Endothelial cell (in vitro differentiated cells): ENCODE results near the gene MSTN. TPM values are rescaled to one million over a fixed set of nuclear protein-coding genes. Genes with fewer than 3 reads are reported as not detected.

ENCODE experiments used
- DNase-seq: peaks from one replicate; pipeline ENCODE4 v3.0.0; 2021; ENCODE audit warnings: low spot score
- H3K27ac Mint-ChIP-seq: one replicate; pipeline ENCODE4 v1.8.0; 2021; ENCODE audit warnings: mixed read lengths, inconsistent platforms; ENCODE audit not compliant: unreplicated experiment
- H3K27me3 Mint-ChIP-seq: one replicate; pipeline ENCODE4 v1.8.0; 2021; ENCODE audit warnings: mild to moderate bottlenecking, moderate library complexity, mixed read lengths, inconsistent platforms; ENCODE audit not compliant: unreplicated experiment
- H3K36me3 Mint-ChIP-seq: one replicate; pipeline ENCODE4 v1.8.0; 2021; ENCODE audit warnings: mild to moderate bottlenecking, low read depth, mixed read lengths, inconsistent platforms; ENCODE audit not compliant: unreplicated experiment
- H3K4me1 Mint-ChIP-seq: one replicate; pipeline ENCODE4 v1.8.0; 2021; ENCODE audit warnings: mild to moderate bottlenecking, mixed read lengths, inconsistent platforms; ENCODE audit not compliant: unreplicated experiment
- H3K4me3 Mint-ChIP-seq: one replicate; pipeline ENCODE4 v1.8.0; 2021; ENCODE audit warnings: mild to moderate bottlenecking, mixed read lengths, inconsistent platforms; ENCODE audit not compliant: unreplicated experiment
- H3K9me3 Mint-ChIP-seq: one replicate; pipeline ENCODE4 v1.8.0; 2021; ENCODE audit warnings: mixed read lengths, inconsistent platforms; ENCODE audit not compliant: unreplicated experiment
- total RNA-seq: library from RNA; stranded (reverse); fragmentation: NEBNext Ultra II Directional; extraction: Animal tissue kit (Norgen Biotek cat#: 25700); gene quantifications from one replicate; pipeline ENCODE4 v1.2.1, GENCODE V29; 2021; ENCODE audit not compliant: unreplicated experiment
- TF ChIP-seq, protein P1 (sequence below): fragments of 200-600 bp; sonication (generic); IDR thresholded peaks from one replicate; pipeline ENCODE4 v1.5.0; 2021; ENCODE audit warnings: antibody characterized with exemption; ENCODE audit not compliant: unreplicated experiment

MSTN gene
- total RNA-seq, 1 donor from 2014 or later = 0.13 TPM

DNA sequence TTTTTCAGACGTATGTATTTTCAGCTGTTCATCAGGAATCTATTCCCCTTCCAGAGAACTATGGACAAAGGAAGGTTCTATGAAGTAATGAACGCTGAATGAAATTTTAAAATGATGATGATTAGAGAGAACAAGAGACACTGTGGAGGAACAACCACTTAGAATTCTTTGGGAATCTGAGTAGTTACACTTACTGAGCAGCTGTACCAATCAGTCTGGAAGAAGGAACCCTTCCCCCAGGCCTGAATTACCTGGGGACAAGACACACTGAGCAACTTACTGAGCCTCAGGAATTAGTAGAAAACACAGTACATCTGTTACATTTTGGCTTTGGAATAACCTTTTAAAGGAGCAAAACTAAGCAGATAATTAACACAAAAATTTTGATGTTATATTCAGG lies 1.9 kb downstream of the MSTN start:
- no peaks in the 10 kb centered on the region for H3K9me3 Mint-ChIP-seq
- no peak overlapping the region for H3K27ac Mint-ChIP-seq
- TF ChIP-seq, protein P1, sequence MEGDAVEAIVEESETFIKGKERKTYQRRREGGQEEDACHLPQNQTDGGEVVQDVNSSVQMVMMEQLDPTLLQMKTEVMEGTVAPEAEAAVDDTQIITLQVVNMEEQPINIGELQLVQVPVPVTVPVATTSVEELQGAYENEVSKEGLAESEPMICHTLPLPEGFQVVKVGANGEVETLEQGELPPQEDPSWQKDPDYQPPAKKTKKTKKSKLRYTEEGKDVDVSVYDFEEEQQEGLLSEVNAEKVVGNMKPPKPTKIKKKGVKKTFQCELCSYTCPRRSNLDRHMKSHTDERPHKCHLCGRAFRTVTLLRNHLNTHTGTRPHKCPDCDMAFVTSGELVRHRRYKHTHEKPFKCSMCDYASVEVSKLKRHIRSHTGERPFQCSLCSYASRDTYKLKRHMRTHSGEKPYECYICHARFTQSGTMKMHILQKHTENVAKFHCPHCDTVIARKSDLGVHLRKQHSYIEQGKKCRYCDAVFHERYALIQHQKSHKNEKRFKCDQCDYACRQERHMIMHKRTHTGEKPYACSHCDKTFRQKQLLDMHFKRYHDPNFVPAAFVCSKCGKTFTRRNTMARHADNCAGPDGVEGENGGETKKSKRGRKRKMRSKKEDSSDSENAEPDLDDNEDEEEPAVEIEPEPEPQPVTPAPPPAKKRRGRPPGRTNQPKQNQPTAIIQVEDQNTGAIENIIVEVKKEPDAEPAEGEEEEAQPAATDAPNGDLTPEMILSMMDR = no peak
- no peaks in the 10 kb centered on the region for H3K36me3 Mint-ChIP-seq
- H3K4me3 Mint-ChIP-seq = no peak overlapping the region
- no peak for DNase-seq
- H3K27me3 Mint-ChIP-seq = no peaks in the 10 kb centered on the region
- H3K4me1 Mint-ChIP-seq = no peaks in the 10 kb centered on the region

DNA sequence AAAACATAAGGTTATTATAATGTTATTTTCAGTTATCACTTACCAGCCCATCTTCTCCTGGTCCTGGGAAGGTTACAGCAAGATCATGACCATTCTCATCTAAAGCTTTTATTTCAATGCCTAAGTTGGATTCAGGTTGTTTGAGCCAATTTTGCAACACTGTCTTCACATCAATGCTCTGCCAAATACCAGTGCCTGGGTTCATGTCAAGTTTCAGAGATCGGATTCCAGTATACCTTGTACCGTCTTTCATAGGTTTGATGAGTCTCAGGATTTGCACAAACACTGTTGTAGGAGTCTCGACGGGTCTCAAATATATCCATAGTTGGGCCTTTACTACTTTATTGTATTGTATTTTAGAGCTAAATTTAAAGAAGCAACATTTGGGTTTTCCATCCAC lies 2.5 kb downstream of the MSTN start:
- Mint-ChIP-seq H3K9me3 (no peaks in the 10 kb centered on the region), H3K27me3 (no peaks in the 10 kb centered on the region), H3K4me1 (no peaks in the 10 kb centered on the region), H3K4me3 (no peak overlapping the region), H3K36me3 (no peaks in the 10 kb centered on the region), H3K27ac (no peak overlapping the region)
- DNase-seq = no peak
- TF ChIP-seq, protein P1 = no peak

DNA sequence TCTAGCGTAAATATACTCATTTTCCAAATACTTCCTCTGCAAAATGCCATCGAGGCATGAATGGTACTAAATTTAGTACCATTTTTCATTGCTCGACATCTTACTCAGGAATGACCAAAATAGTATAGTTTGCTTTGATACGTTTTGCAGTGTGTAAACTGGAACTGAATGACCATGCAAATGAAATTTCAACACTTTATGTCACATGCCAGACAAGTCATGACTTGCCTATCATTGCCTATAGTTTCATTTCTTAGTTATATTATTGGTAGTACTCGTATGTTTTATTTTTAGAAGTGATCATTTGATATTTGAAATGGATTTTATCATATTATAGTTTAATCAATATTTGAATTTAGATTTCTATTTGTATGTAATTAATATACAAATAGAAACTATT lies 9.1 kb downstream of the MSTN start:
- TF ChIP-seq, protein P1 = no peak
- H3K4me3 Mint-ChIP-seq = no peak overlapping the region
- H3K27me3 Mint-ChIP-seq = no peaks in the 10 kb centered on the region
- H3K27ac Mint-ChIP-seq = no peak overlapping the region
- H3K36me3 Mint-ChIP-seq = no peaks in the 10 kb centered on the region
- no peak for DNase-seq
- H3K4me1 Mint-ChIP-seq = no peaks in the 10 kb centered on the region
- H3K9me3 Mint-ChIP-seq = no peaks in the 10 kb centered on the region

DNA sequence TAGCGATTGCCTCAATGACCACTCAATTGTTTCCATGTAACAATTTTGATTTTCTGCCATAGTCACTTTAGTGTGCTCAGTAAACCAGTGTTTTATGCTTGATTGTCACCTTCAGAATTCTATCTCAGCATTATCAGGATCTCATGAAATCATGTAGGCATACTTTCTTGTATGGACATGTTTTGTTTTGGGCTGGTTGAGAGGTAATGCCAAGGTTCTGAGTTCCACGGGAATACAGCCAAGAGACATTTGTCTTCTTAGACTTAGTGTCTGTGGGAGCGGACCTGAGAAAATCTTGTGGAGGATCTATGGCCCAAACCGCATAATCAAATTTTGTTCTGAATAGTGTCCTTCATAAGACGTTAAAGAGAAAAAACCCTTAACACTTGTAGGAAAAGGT lies 10.2 kb downstream of the MSTN start:
- Mint-ChIP-seq H3K27ac (no peak overlapping the region), H3K9me3 (no peaks in the 10 kb centered on the region), H3K36me3 (no peaks in the 10 kb centered on the region), H3K4me1 (no peaks in the 10 kb centered on the region), H3K27me3 (no peaks in the 10 kb centered on the region), H3K4me3 (no peak overlapping the region)
- TF ChIP-seq, protein P1 = no peak
- DNase-seq = no peak

DNA sequence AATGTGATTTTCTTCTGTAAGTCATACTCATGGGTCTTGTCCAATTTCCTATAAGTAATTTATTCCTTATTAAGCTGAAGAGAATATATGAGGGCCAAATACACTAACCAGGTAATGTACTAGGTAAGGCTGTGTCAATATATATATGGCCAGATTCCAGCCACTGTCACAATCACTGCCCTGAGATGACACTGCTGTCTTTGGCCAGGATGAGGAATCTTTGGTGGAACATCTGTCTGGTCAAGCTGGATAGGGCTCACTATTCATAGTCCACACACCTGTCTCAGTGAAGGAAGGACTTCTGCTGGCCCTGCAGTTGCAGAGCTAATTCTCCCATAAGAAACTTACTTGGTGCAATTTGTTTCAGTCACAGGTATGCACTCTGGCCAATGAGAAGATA lies 11.3 kb downstream of the MSTN start:
- H3K4me3 Mint-ChIP-seq = no peak overlapping the region
- TF ChIP-seq, protein P1 = no peak
- no peaks in the 10 kb centered on the region for H3K9me3 Mint-ChIP-seq
- H3K27ac Mint-ChIP-seq = no peak overlapping the region
- DNase-seq = no peak
- H3K4me1 Mint-ChIP-seq = no peaks in the 10 kb centered on the region
- no peaks in the 10 kb centered on the region for H3K36me3 Mint-ChIP-seq
- H3K27me3 Mint-ChIP-seq = no peaks in the 10 kb centered on the region
